GM23338 (cell line): ENCODE measurements around the gene ENTR1. TPM values are rescaled to one million over a fixed set of nuclear protein-coding genes. Genes with fewer than 3 reads are reported as not detected.

Source experiments
- ATAC-seq: fragments of 200-7000 bp; cut with Tn5 transposase; 3 replicates; pipeline ENCODE4 v1.9.1; 2020
- DNase-seq: peaks from one replicate; pipeline ENCODE4 v3.0.0-alpha.2; 2015; ENCODE audit warnings: low spot score
- H2AFZ ChIP-seq: fragments of 200-600 bp; sonication (generic); 2 replicates; pipeline ENCODE4 v1.8.0; 2016; ENCODE audit warnings: antibody characterized with exemption, mild to moderate bottlenecking, moderate library complexity
- H3F3A ChIP-seq: fragments of 200-600 bp; sonication (generic); replicated peaks from 2 replicates; pipeline ENCODE4 v1.8.0; 2017; ENCODE audit warnings: antibody characterized with exemption, mixed run types, low read depth
- H3K27ac ChIP-seq: fragments of 200-600 bp; sonication (generic); 2 replicates; pipeline ENCODE4 v1.6.1; 2016; ENCODE audit warnings: low read depth
- H3K27me3 ChIP-seq: fragments of 200-600 bp; sonication (generic); 2 replicates; pipeline ENCODE4 v1.8.0; 2016; ENCODE audit warnings: mild to moderate bottlenecking, mixed run types, moderate library complexity; ENCODE audit not compliant: insufficient read depth
- H3K36me3 ChIP-seq: fragments of 200-600 bp; sonication (generic); 2 replicates; pipeline ENCODE4 v1.8.0; 2016; ENCODE audit warnings: mild to moderate bottlenecking; ENCODE audit not compliant: insufficient read depth
- H3K4me1 ChIP-seq: fragments of 200-600 bp; sonication (generic); 2 replicates; pipeline ENCODE4 v1.8.0; 2016; ENCODE audit warnings: mild to moderate bottlenecking, moderate library complexity; ENCODE audit not compliant: insufficient read depth
- H3K4me2 ChIP-seq: fragments of 200-600 bp; sonication (generic); 2 replicates; pipeline ENCODE4 v1.7.1; 2017; ENCODE audit warnings: mixed run types
- H3K4me3 ChIP-seq: fragments of 200-600 bp; sonication (generic); 2 replicates; pipeline ENCODE4 v1.6.1; 2016; ENCODE audit warnings: mixed run types
- H3K79me2 ChIP-seq: fragments of 200-600 bp; sonication (generic); replicated peaks from 2 replicates; pipeline ENCODE4 v1.8.0; 2017; ENCODE audit warnings: mild to moderate bottlenecking; ENCODE audit not compliant: insufficient read depth
- H3K9me2 ChIP-seq: fragments of 200-600 bp; sonication (generic); 2 replicates; pipeline ENCODE4 v1.8.0; 2017; ENCODE audit not compliant: insufficient read depth
- H4K20me1 ChIP-seq: fragments of 200-600 bp; sonication (generic); replicated peaks from 2 replicates; pipeline ENCODE4 v1.8.0; 2017; ENCODE audit warnings: mild to moderate bottlenecking; ENCODE audit not compliant: insufficient read depth
- H3K27ac Mint-ChIP-seq: 2 replicates; pipeline ENCODE4 v1.8.0; 2020; ENCODE audit warnings: inconsistent platforms, mild to moderate bottlenecking, moderate library complexity, mixed read lengths
- H3K27me3 Mint-ChIP-seq: 3 replicates; pipeline ENCODE4 v1.8.0; 2022; ENCODE audit warnings: low read depth, mild to moderate bottlenecking, moderate library complexity, mixed read lengths, inconsistent platforms; ENCODE audit not compliant: insufficient read depth, poor library complexity
- H3K36me3 Mint-ChIP-seq: 3 replicates; pipeline ENCODE4 v1.8.0; 2021; ENCODE audit warnings: low read depth, mild to moderate bottlenecking, inconsistent platforms, moderate library complexity, mixed read lengths
- H3K4me1 Mint-ChIP-seq: 3 replicates; pipeline ENCODE4 v1.8.0; 2020; ENCODE audit warnings: mild to moderate bottlenecking, inconsistent platforms, mixed read lengths
- H3K4me3 Mint-ChIP-seq: 3 replicates; pipeline ENCODE4 v1.8.0; 2021; ENCODE audit warnings: moderate library complexity, mild to moderate bottlenecking, inconsistent platforms, mixed read lengths
- H3K9me3 Mint-ChIP-seq: 3 replicates; pipeline ENCODE4 v1.8.0; 2020; ENCODE audit warnings: moderate library complexity, mild to moderate bottlenecking, inconsistent platforms, mixed read lengths
- CREB1 ChIP-seq: fragments of 250-450 bp; sonication (Bioruptor Pico); IDR thresholded peaks from 2 replicates; pipeline ENCODE4 v1.5.0; 2020; ENCODE audit warnings: low read depth, mild to moderate bottlenecking, moderate library complexity
- CTCF ChIP-seq, 2 experiments: fragments of 200-600 bp in 1 of 2; sonication (generic) in 1 of 2; conservative IDR thresholded peaks; 2 replicates each; pipeline versions ENCODE4 v1.5.1 to v1.6.1; 2016 to 2017; ENCODE audit warnings: antibody characterized with exemption in 2 of 2, low read depth in 2 of 2, mild to moderate bottlenecking in 2 of 2, moderate library complexity in 1 of 2
- ETS1 ChIP-seq: IDR thresholded peaks from 2 replicates; pipeline ENCODE4 v1.6.1; 2016; ENCODE audit warnings: antibody characterized with exemption
- EZH2 ChIP-seq: fragments of 200-600 bp; sonication (generic); IDR thresholded peaks from one replicate; pipeline ENCODE4 v1.8.0; 2017; ENCODE audit warnings: antibody characterized with exemption, mild to moderate bottlenecking, low read depth; ENCODE audit not compliant: unreplicated experiment
- EZH2phosphoT487 ChIP-seq: fragments of 200-600 bp; sonication (generic); IDR thresholded peaks from one replicate; pipeline ENCODE4 v1.8.1; 2018; ENCODE audit warnings: antibody characterized with exemption; ENCODE audit not compliant: unreplicated experiment
- JUNB ChIP-seq: IDR thresholded peaks from one replicate; pipeline ENCODE4 v1.6.1; 2016; ENCODE audit warnings: antibody characterized with exemption; ENCODE audit not compliant: unreplicated experiment
- NANOG ChIP-seq: IDR thresholded peaks from 2 replicates; pipeline ENCODE4 v1.6.1; 2016; ENCODE audit warnings: antibody characterized with exemption, borderline replicate concordance
- POLR2AphosphoS5 ChIP-seq: IDR thresholded peaks from 2 replicates; pipeline ENCODE4 v1.6.1; 2016; ENCODE audit warnings: antibody characterized with exemption, low read depth
- ZNF331 ChIP-seq: fragments of 250-450 bp; sonication (Bioruptor Pico); IDR thresholded peaks from 2 replicates; pipeline ENCODE4 v1.5.0; 2020; ENCODE audit warnings: low read depth, mild to moderate bottlenecking, moderate library complexity
- ZNF462 ChIP-seq: fragments of 250-450 bp; sonication (Bioruptor Pico); IDR thresholded peaks from 2 replicates; pipeline ENCODE4 v1.5.0; 2020; ENCODE audit warnings: mild to moderate bottlenecking, moderate library complexity
- polyA plus RNA-seq: library from polyadenylated mRNA; unstranded; fragments of >200 nt; fragmentation: Nextera tagmentation; extraction: Ambion mirVana; gene quantifications from 2 replicates; pipeline ENCODE4 v1.2.1, GENCODE V29; 2016
- total RNA-seq: library from RNA; depleted of rRNA; stranded (reverse); fragments of >200 nt; shearing (Covaris generic); gene quantifications from 2 replicates; pipeline ENCODE4 v1.2.3, GENCODE V29; 2014

The ENTR1 gene
- total and polyA plus RNA-seq, 2 experiments from 2014 or later, result 25.6 to 91.9 TPM

GRCh38 chr9:136422876-136423275 is 12.5 kb upstream of the ENTR1 start:
- H3K79me2 ChIP-seq, result no peaks in the 10 kb centered on the region
- no peak overlapping the region for H2AFZ ChIP-seq
- Mint-ChIP-seq H3K36me3 (peaks cover 70% of the 10 kb centered on the region), H3K4me3 (no peak overlapping the region), H3K4me1 (no peaks in the 10 kb centered on the region), H3K27ac (no peak overlapping the region), H3K9me3 (no peaks in the 10 kb centered on the region), H3K27me3 (peaks cover 5% of the 10 kb centered on the region)
- TF ChIP-seq ETS1 (no peak), EZH2phosphoT487 (no peak), NANOG (no peak), CTCF (conservative IDR thresholded peaks at IDR 0.05; ENCODE audit: low read depth in 2 of 2) (no peak), ZNF331 (CRISPR knock-in tag) (no peak), CREB1 (CRISPR knock-in tag) (no peak), POLR2AphosphoS5 (no peak), JUNB (no peak), EZH2 (no peak), ZNF462 (CRISPR knock-in tag) (no peak)
- H3K9me2 ChIP-seq, result no peaks in the 10 kb centered on the region
- H3K4me1 ChIP-seq, result no peaks in the 10 kb centered on the region
- peaks cover 4% of the 10 kb centered on the region; the same call in 1 of the 2 replicates for H4K20me1 ChIP-seq
- peaks cover 5% of the 10 kb centered on the region; the same call in 1 of the 2 replicates for H3K36me3 ChIP-seq
- no peaks in the 10 kb centered on the region for H3K27me3 ChIP-seq
- ATAC-seq (no peak), DNase-seq (no peak)
- H3K4me2 ChIP-seq, result no peak overlapping the region
- 0 out of 2 replicates have a peak, but pooled peaks cover 4% of the 10 kb centered on the region for H3F3A ChIP-seq
- H3K27ac ChIP-seq, result no peak overlapping the region
- no peak overlapping the region for H3K4me3 ChIP-seq
